ENCODE results near the gene KIF5C.

- TF ChIP-seq POLR2A (IDR thresholded peaks at IDR 0.05) = no peak
- TF ChIP-seq, protein P1, sequence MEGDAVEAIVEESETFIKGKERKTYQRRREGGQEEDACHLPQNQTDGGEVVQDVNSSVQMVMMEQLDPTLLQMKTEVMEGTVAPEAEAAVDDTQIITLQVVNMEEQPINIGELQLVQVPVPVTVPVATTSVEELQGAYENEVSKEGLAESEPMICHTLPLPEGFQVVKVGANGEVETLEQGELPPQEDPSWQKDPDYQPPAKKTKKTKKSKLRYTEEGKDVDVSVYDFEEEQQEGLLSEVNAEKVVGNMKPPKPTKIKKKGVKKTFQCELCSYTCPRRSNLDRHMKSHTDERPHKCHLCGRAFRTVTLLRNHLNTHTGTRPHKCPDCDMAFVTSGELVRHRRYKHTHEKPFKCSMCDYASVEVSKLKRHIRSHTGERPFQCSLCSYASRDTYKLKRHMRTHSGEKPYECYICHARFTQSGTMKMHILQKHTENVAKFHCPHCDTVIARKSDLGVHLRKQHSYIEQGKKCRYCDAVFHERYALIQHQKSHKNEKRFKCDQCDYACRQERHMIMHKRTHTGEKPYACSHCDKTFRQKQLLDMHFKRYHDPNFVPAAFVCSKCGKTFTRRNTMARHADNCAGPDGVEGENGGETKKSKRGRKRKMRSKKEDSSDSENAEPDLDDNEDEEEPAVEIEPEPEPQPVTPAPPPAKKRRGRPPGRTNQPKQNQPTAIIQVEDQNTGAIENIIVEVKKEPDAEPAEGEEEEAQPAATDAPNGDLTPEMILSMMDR (IDR thresholded peaks at IDR 0.05) = no peak
These were observed 145.4 kb downstream of the KIF5C start for GRCh38 chr2:149020432-149020851.
